ENCODE data around the gene ROGDI. TPM values are rescaled to one million over a fixed set of nuclear protein-coding genes. Genes with fewer than 3 reads are reported as not detected.

ROGDI gene, protein sequence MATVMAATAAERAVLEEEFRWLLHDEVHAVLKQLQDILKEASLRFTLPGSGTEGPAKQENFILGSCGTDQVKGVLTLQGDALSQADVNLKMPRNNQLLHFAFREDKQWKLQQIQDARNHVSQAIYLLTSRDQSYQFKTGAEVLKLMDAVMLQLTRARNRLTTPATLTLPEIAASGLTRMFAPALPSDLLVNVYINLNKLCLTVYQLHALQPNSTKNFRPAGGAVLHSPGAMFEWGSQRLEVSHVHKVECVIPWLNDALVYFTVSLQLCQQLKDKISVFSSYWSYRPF
- total RNA-seq, result 10 to 100 TPM in 1 of 2 experiments, 1 to 10 TPM in 1; 7.0 to 10.7 TPM

DNA sequence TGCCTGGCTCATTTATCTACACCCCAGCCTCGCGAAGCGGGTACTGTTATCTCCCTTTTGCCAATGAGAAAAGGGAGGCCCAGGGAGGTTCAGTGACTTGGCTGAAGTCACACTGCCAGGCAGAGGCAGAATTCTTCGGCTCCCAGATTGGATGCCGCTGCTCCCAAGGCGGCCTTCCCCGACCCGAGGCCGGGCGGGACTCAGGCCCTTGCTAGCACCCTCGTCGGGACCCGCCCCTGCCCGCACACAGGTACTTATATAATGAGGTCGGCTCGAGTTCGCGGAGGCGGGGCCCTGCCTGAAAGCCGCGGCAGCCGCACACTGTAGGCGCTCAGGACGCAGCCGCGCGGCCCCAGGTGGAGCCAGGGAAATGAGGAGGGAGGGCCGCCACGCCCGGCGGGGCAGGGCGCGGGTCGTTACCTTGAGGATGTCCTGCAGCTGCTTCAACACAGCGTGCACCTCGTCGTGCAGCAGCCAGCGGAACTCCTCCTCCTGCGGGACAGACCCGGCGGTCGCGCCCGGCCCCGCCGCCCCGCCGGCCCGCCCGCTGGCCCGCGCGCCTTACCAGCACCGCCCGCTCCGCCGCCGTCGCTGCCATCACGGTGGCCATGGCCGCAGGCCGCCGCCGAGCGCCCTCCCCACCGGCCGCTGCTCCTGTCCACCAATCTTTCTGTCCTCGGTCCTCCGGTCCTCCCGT is at the start of gene ROGDI:
ROGDI (minus strand) TSS at position 672 of the 697 bp plus-strand sequence; CDS start at position 610, 62 bp downstream.

DNA sequence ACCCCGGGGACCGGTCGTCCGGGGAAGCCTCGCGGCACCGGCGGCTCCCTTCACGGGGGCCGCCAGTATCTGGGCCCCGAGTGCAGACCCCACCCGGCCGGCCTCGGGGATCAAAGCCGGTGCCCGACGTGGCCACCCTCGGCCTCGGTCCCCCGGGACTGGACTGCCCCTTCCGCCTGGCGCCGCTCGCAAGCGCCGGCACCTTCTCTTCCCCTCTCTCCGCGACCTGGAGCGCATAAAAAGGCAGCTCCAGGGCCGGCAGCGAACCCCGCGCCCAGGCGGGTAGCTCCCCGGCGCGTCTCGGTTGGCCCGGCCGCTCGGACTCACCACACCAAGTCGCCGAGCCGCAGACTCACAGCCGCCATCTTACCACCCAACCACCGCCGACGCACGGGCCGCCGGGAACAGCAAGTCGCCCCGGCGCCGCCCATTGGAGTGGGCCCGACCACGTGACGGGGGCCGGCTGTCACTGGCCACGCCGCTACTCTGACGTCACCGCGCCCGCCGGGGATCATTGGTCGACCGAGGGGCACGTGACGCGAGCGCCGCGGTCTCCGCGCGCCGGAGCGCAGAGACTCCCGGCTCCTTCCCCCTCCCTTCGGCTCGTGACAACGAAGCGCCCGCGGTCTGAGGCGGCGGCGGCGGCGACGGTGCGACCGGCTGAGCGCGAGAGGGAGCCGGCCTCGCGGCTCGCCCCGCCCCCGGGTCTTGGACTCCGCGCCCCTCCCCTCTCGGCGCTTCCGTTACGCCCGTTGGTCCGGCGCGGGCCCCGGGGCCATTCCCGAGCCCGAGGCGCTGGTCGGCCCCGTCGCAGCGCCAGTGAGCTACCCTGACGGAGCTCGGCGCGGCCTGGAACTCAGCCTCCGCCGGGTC is 44.7 kb upstream of the ROGDI start, which contains the start of the genes GLYR1 and UBN1:
GLYR1 (minus strand) TSS at position 388 of the 873 bp plus-strand sequence; CDS start at position 365, 23 bp downstream.
UBN1 (plus strand) TSS at position 581 of the 873 bp plus-strand sequence. CDS start 5,437 bp downstream, outside the sequence.

DNA sequence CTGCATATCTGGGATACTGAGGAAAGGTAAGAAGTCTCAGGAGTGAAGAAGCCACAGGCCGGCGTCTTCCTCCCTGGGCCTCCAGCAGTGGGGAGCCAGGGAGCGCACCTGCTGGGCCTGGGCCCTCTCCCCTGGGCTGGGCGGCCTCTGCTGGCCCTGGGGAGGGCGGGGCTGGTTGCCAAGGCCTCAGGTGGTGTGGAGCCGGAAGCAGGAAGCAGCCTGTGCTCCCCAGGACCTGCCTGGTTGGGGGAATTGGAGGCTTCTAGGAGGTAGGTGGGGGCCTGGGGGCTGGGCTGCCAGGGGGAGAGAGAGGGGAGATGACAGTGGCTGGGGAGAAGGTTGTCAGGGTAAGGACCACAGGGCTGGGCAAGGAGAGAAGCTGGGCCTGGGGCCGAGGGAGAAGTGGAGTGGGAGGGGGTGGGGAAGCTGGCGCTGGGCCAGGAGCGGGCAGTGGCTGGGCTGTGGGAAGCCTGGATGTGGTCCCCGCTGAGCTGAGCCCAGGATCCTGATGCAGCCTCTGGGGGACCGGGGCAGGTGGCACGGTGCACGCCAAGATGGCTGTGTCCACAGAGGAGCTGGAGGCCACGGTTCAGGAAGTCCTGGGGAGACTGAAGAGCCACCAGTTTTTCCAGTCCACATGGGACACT is 7.1 kb downstream of the ROGDI start, which contains the start of gene SMIM22:
SMIM22 (plus strand) TSS at position 189 of the 647 bp plus-strand sequence; CDS start at position 555, 366 bp downstream.

DNA sequence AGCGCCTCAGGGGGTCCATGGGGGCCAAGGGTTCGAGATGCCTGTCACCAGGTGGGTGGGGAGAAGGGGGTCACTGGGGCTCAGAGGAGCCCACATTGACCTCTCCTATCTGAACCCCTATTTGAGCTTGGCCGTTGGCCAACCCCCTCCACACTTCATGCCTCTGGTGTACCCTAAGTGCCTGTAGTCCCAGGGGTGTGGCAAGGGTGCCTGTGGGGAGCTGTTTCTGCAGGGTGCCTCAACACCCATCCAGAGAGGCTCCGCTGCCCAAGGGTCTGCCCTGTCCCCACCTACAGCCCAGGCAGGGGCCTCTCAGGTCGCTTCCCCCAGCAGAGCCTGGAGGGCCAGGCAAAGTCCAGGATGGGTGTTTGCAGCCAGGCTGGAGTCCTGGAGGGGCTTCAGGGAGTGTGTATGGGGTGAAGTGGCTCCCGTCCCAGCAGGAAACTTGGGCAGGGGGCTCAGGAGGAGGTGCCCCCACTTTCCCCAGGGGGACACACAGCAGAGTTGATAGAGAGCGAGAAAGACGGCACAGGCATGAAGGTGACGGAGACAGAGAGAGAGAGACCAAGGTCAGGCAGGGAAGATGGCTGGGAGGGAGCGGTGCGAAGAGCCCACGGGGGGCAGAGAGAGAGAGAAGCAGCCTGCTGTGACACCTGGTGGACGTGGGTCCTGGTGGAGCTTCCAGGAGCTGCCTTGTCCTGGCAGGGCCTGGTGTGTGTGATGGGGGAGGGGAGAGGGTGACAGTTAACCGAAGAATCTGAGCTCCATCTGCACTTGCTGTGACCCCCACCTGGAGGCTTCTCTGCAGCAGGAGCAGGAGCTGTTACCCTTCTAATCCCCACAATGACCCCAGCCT is 14.6 kb downstream of the ROGDI start, which contains the start of gene SEPTIN12:
SEPTIN12 (minus strand) TSS at position 719 of the 856 bp plus-strand sequence; CDS start at position 19, 700 bp downstream.

DNA sequence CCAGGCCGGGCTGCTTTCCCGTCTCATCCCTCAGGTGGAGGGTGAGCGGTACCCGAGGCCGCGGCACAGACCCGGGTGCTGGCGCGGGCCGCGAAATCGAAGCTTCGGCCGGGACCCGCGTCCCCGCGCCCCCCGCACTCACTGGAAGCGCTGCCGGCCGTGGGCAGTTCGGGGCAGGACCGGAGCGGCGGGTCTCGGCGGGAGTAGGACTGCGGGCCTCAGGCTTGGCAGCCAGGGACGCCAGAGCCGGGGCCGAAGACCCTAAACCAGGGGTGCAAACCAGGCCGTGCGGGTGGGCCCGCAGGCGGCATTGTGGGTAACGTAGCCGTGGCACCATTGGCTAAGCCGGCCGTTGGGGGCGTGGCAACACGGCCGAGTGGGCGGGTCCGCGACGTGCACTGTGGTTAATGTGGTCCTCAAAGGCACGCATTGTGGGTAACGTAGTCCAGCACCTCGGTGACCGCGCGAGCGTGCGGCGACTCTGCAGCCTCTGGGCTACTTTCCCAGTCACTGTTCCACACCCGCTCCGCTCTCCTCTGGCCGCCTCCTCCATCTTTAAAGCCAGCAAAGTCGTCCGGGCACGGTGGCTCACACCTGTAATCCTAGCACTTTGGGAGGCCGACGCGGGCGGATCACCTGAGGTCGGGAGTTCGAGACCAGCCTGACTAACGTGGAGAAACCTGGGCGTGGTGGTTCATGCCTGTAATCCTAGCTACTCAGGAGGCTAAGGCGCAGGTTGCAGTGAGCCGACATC is 35.4 kb downstream of the ROGDI start, which contains the start of gene ZNF500:
ZNF500 (minus strand) TSS at position 288 of the 754 bp plus-strand sequence. CDS start 1,184 bp downstream, outside the sequence.

Other genes starting within 250 kb of the ROGDI start
- under 1 TPM; 0.25 to 0.39 TPM for gene C16orf96, start 246.3 kb downstream of the ROGDI start, total RNA-seq
- 10 to 100 TPM; 19.1 to 24.8 TPM for gene UBALD1, start 187.7 kb downstream of the ROGDI start, total RNA-seq
- 10 to 100 TPM; 72.8 to 73.6 TPM for gene MGRN1, start 177.8 kb downstream of the ROGDI start, total RNA-seq
- 10 to 100 TPM; 31.7 to 32.8 TPM for gene NUDT16L1, start 109.1 kb downstream of the ROGDI start, total RNA-seq
- gene ANKS3, start 68.4 kb downstream of the ROGDI start, total RNA-seq, result 10 to 100 TPM; 15.0 to 15.6 TPM
- gene DNAAF8, start 68.1 kb downstream of the ROGDI start, total RNA-seq, result under 1 TPM; 0.28 to 0.31 TPM
- 10 to 100 TPM; 23.0 to 24.7 TPM for gene ZNF500, start 35.5 kb downstream of the ROGDI start, total RNA-seq
- not detected for gene SEPTIN12, start 14.3 kb downstream of the ROGDI start, total RNA-seq
- not detected for gene SMIM22, start 7.3 kb downstream of the ROGDI start, total RNA-seq
- gene GLYR1, start 44.7 kb upstream of the ROGDI start, total RNA-seq, result 10 to 100 TPM; 84.1 to 92.5 TPM
- gene UBN1, start 44.8 kb upstream of the ROGDI start, total RNA-seq, result 10 to 100 TPM; 36.1 to 37.5 TPM
- gene PPL, start 134.5 kb upstream of the ROGDI start, total RNA-seq, result not detected
- gene SEC14L5, start 155.7 kb upstream of the ROGDI start, total RNA-seq, result under 1 TPM; 0.13 to 0.14 TPM
- gene NAGPA, start 231.3 kb upstream of the ROGDI start, total RNA-seq, result 10 to 100 TPM; 16.5 to 16.9 TPM